HG02943 (cell line): ENCODE measurements around the gene SLC17A7.

ENCODE experiments used
- ATAC-seq: cut with Tn5 transposase; IDR thresholded peaks from one replicate; pipeline ENCODE4 v1.9.1; 2021; ENCODE audit warnings: mild to moderate bottlenecking, low read depth, moderate library complexity; ENCODE audit not compliant: unreplicated experiment

Gene SLC17A7

GRCh38 chr19:49428547-49429451, 12.5 kb downstream of the SLC17A7 start:
- no peak for ATAC-seq

GRCh38 chr19:49427855-49428546, 13.3 kb downstream of the SLC17A7 start:
- no peak for ATAC-seq

DNA sequence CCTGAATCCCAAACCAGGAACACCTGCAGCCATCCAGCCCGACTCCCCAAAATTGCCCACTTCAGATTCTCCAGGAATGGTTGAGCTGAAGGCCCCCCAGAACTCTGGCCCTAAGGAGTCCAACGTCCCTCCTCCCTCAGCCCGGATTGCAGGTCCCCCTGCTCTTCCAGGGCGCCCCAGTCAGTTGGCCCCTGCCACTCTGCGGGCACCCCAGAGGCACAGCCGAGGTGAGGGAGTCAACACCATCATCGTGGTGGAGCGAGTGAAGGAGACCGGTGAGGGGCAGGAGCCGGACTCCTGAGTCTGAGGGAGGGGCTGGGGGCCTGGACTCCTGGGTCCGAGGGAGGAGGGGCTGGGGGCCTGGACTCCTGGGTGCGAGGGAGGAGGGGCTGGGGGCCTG, 14.0 kb downstream of the SLC17A7 start:
- no peak for ATAC-seq

DNA sequence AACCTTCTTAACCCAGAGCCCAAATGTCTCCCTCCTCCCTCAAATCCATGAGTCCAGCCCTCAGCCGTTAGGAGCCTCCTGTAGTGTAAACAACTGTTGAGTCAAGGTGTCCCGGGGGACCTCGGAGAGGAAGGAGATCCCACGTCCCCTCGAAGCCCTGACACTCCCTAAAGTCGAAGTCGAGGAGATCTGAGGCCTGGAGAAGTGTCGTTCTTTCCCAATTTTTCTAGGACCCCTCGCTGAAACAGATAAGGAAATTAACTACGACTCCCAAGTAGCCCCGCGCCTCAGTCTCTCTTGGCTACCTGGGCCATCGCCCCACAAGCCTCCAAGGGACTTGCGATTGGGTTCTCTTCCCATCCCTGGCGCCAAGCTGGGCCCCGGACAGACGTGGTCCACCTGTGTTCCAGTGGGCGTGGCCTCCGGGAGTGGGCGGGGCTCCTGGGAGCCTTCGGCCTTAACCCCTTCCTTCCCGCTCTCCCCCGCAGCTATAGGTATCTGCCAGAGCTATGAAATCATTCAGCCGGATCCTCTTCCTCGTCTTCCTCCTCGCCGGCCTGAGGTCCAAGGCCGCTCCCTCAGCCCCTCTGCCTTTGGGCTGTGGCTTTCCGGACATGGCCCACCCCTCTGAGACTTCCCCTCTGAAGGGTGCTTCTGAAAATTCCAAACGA, 15.3 kb downstream of the SLC17A7 start:
- ATAC-seq, result no peak

DNA sequence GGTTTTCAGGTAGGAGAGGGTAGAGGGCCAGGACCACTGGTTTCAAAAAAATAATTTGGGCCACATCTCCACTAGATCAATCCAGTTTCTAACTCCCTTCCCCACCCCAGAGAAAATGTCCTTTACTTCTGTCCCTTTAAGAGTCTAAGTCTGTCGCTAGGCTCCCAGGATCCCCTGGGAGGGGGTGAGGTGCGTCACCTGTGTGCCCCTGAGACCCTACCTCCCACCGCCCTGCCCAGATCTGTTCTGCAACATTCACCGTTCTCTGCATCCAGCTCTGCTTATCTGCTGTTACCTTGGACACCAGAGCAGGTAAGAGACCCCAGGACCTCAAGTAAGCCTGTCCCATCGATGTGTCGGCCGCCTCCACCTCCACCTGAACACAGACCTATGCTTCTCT, 16.1 kb downstream of the SLC17A7 start, which contains the start of gene GFY:
GFY (plus strand) TSS at position 211 of the 400 bp plus-strand sequence. CDS start 1,043 bp downstream, outside the sequence.
- ATAC-seq, result no peak

GRCh38 chr19:49423985-49424303, 17.4 kb downstream of the SLC17A7 start:
- no peak for ATAC-seq

DNA sequence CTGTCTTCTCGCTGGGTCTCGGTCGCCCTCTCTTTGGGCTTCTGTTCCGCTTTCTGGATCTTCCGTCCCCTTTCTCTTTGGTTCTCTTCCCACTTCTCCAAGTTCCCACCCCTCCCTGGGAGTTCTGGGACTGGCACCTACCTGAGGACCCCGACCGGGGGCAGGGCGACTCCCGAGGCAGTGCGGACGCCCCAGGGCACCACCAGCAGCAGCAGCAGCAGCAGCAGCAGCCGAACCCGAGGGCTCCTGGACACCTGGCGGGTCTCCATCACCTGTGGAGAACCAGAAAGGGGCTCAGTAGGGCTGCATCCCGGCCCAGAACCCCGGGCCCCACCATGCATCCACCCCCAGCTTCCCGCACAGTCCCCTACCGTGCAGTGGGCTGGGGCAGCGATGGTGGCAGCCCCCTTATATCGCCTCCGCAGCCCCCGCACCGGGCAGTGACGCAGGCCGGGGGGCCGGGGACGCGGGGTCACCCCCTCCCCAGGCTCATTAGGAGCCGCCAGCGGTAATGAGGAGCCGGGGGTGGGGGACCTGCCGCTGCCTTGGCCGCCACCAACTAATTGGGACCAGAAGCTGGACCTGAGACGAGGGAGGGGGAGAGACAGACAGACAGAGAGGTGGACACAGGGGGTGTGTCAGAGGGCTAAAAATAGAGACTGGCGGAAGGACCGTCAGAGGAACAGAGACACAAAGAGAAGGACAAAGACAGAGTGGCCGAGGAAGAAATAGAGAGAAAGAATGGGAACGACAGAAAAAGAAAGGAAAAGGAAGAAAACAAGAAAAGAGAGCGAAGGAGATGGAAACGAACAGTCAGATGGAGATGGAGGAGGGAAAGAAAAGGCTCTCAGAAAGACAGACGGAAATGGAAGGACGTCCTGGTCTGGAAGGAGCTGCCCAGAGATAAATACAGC, 18.0 kb downstream of the SLC17A7 start, which contains the start of gene PTH2:
PTH2 (minus strand) TSS at position 371 of the 914 bp plus-strand sequence; CDS start at position 269, 102 bp downstream.
- ATAC-seq, result no peak

DNA sequence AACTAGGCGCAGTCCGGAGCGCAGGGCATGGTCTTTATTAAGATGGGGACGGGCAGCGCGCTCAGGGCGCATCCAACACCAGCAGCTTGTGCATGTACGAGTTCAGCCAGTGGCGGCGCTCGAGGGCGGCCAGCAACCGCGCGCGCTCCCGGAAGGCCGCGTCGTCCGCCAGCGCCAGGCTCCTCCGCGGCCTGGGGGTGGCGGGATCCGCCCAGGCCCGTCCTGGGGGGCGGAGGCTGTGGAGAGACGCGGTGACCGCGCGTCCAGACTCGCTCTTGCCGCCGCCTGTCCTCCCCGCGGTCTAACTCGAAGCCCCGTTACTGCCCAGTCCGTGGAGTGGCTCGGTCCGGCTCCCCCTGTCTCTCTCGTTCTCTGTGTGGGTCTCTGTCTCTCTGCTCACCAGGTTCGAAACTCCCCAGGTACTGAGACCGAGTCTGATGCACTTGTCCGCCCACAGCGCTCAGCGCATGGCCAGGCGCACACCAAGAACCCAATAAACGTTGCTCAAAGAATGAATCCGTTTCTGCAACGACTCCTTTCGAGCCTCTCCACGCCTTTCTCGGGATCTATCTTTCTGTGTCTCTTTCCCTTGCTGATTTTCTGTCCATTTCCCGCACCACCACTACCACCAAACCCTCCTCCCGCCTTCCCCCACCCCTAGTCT, 18.8 kb downstream of the SLC17A7 start:
- no peak for ATAC-seq

DNA sequence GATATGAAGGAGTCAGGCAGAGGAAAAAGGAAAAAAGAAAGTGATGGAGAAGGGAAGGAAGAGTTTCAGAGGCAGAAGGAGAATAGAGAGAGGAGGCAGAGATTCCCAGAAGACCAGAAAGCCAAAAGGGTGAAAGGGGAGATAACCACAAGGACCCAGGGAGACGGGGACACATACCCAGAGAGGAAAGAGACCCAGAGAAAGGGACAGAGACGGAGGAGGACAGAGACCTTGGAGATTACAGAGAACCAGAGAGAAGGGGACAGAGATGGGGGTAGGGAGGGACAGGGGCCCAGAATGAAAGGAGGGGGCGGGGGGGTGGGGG, 19.5 kb downstream of the SLC17A7 start:
- no peak for ATAC-seq

GRCh38 chr19:49421039-49421877, 20.1 kb downstream of the SLC17A7 start:
- no peak for ATAC-seq

- no peak for ATAC-seq
These were observed 21.1 kb downstream of the SLC17A7 start for GRCh38 chr19:49420227-49420626.

GRCh38 chr19:49419173-49419572, 22.2 kb downstream of the SLC17A7 start:
- ATAC-seq, result no peak

DNA sequence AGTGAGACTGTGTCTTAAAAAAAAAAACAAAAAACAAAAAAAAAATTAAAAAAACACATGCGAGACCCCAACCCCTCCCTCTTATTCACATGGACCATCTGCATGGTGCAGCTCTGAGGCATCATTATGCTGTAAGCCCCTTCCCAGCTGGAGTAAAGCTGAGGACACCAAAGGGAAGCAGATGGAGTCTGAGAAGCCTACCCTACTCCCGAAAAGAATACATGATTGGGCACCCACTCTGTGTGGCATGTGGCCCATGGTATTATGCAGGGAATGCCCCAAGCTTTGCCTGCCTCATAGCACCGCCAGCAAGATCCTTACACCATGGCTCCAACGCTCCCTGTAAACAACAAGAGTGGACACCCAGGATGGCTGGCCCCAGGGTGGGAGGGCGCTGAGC, 22.8 kb downstream of the SLC17A7 start:
- no peak for ATAC-seq

DNA sequence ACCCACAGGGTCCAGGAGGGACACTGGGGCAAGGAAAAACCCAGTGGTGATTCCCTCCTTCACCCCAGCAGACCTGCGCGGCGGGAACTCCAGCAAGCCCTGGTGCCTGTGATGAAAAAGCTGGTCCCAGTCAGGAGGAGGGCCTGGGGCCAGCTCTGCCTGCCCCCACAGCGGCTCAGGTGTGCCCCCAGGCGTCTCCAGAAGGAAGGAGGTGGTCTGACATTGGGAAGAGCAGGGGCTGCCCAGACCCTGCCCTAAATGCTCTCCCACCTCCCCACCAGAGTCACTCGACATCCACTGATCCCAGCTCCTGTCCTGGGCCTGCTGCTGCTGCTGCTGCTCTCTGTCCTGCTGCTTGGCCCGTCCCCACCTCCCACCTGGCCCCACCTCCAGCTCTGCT, 24.2 kb downstream of the SLC17A7 start:
- no peak for ATAC-seq

- ATAC-seq, result no peak
These were observed 25.5 kb downstream of the SLC17A7 start for GRCh38 chr19:49415810-49416200.

- no peak for ATAC-seq
These were observed 26.1 kb downstream of the SLC17A7 start for GRCh38 chr19:49415102-49415809.

- ATAC-seq, result no peak
These were observed 27.1 kb downstream of the SLC17A7 start for GRCh38 chr19:49414256-49414655.

DNA sequence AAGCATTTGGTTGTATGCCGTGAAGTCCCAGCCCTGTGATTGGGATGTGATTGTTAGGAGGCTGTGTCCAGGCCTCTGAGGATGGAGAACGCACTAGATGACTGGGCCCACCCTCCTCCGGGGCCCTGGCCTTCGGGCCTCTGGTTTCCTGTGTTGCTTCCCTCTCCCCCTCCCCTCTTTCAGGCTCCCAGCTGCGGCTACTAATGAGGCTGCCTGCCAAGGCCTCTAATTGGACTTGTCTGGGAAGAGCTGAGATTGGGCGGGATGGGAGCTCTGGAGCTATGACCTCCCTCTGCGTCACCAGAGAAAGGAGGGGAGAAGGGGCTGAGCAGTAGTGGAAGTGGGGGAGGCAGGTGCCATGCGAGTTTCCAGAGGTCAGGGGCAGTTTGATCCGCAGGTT, 28.0 kb downstream of the SLC17A7 start:
- no peak for ATAC-seq
